K562 (cell line): ENCODE data around the gene PLEKHA6.

Source experiments
- CC2D1A ChIP-seq: fragments of 450-650 bp; IDR thresholded peaks from 2 replicates; pipeline ENCODE4 v1.6.1; 2017; ENCODE audit warnings: mild to moderate bottlenecking
- EZH2 ChIP-seq: IDR thresholded peaks from 2 replicates; pipeline ENCODE4 v1.6.1; 2012; ENCODE audit warnings: low read depth, mild to moderate bottlenecking, inconsistent platforms, low read length, borderline replicate concordance
- MXI1 ChIP-seq: IDR thresholded peaks from 2 replicates; pipeline ENCODE4 v1.6.1; 2011; ENCODE audit warnings: low read depth, mild to moderate bottlenecking, improper control_type of control experiment, low read length
- RBM34 ChIP-seq: fragments of 200-400 bp; formaldehyde crosslinking; IDR thresholded peaks from 2 replicates; pipeline ENCODE4 v1.6.1; 2018; ENCODE audit warnings: low read length, borderline replicate concordance; ENCODE audit not compliant: insufficient read depth

GRCh38 chr1:204178487-204179281 lies 181.0 kb downstream of the PLEKHA6 start:
- TF ChIP-seq MXI1 (no peak), CC2D1A (no peak), RBM34 (no peak), EZH2 (no peak)
